Glutamatergic neuron (in vitro differentiated cells): Measurements from ENCODE around the gene PNKD. TPM values are rescaled to one million over a fixed set of nuclear protein-coding genes. Genes with fewer than 3 reads are reported as not detected.

Source experiments
- DNase-seq: peaks from one replicate; pipeline ENCODE4 v3.0.0; 2022
- H3K27ac Mint-ChIP-seq: one replicate; pipeline ENCODE4 v1.8.0; 2020; ENCODE audit warnings: mild to moderate bottlenecking, mixed read lengths, inconsistent platforms; ENCODE audit not compliant: unreplicated experiment
- H3K27me3 Mint-ChIP-seq: one replicate; pipeline ENCODE4 v1.8.0; 2020; ENCODE audit warnings: mild to moderate bottlenecking, moderate library complexity, mixed read lengths, inconsistent platforms; ENCODE audit not compliant: unreplicated experiment
- H3K36me3 Mint-ChIP-seq: one replicate; pipeline ENCODE4 v1.8.0; 2020; ENCODE audit warnings: mild to moderate bottlenecking, mixed read lengths, inconsistent platforms; ENCODE audit not compliant: unreplicated experiment
- H3K4me1 Mint-ChIP-seq: one replicate; pipeline ENCODE4 v1.8.0; 2020; ENCODE audit warnings: mild to moderate bottlenecking, low read depth, mixed read lengths, inconsistent platforms; ENCODE audit not compliant: unreplicated experiment
- H3K4me3 Mint-ChIP-seq: one replicate; pipeline ENCODE4 v1.8.0; 2020; ENCODE audit warnings: mild to moderate bottlenecking, mixed read lengths, inconsistent platforms; ENCODE audit not compliant: unreplicated experiment
- H3K9me3 Mint-ChIP-seq: one replicate; pipeline ENCODE4 v1.8.0; 2020; ENCODE audit warnings: mild to moderate bottlenecking, moderate library complexity, mixed read lengths, inconsistent platforms; ENCODE audit not compliant: unreplicated experiment
- CTCF ChIP-seq: fragments of 200-600 bp; sonication (generic); IDR thresholded peaks from one replicate; pipeline ENCODE4 v1.5.0; 2021; ENCODE audit not compliant: partially characterized antibody, unreplicated experiment
- total RNA-seq: library from RNA; stranded (reverse); fragmentation: NEBNext Ultra II Directional; extraction: Animal tissue kit (Norgen Biotek cat#: 25700); gene quantifications from one replicate; pipeline ENCODE4 v1.2.1, GENCODE V29; 2021; ENCODE audit not compliant: unreplicated experiment

Gene PNKD
- total RNA-seq, 1 donor from 2014 or later = 44.2 TPM

- Mint-ChIP-seq H3K4me3 (peak overlapping the region; percentile 21), H3K27ac (peak overlapping the region; percentile 69)
Measured at GRCh38 chr2:218286570-218287459, 16.5 kb downstream of the PNKD start.

GRCh38 chr2:218289639-218290315 lies 19.5 kb downstream of the PNKD start:
- no peaks in the 10 kb centered on the region for H3K36me3 Mint-ChIP-seq
- no peak for DNase-seq
- peaks cover 3% of the 10 kb centered on the region for H3K27me3 Mint-ChIP-seq
- no peak for TF ChIP-seq CTCF
- H3K4me1 Mint-ChIP-seq = peaks cover 18% of the 10 kb centered on the region
- H3K27ac Mint-ChIP-seq = no peak overlapping the region
- no peak overlapping the region for H3K4me3 Mint-ChIP-seq
- H3K9me3 Mint-ChIP-seq = peaks cover 3% of the 10 kb centered on the region

More at GRCh38 chr2:218286570-218287459, 16.5 kb downstream of the PNKD start:
- H3K9me3 Mint-ChIP-seq = no peaks in the 10 kb centered on the region
- peaks cover 1% of the 10 kb centered on the region for H3K27me3 Mint-ChIP-seq
- TF ChIP-seq CTCF = no peak
- peaks cover 19% of the 10 kb centered on the region for H3K4me1 Mint-ChIP-seq
- no peak for DNase-seq
- no peaks in the 10 kb centered on the region for H3K36me3 Mint-ChIP-seq

GRCh38 chr2:218290316-218291261 lies 20.3 kb downstream of the PNKD start:
- no peaks in the 10 kb centered on the region for H3K36me3 Mint-ChIP-seq
- H3K27ac Mint-ChIP-seq = no peak overlapping the region
- H3K4me1 Mint-ChIP-seq = peaks cover 18% of the 10 kb centered on the region
- TF ChIP-seq CTCF = no peak
- peaks cover 3% of the 10 kb centered on the region for H3K9me3 Mint-ChIP-seq
- peaks cover 3% of the 10 kb centered on the region for H3K27me3 Mint-ChIP-seq
- no peak for DNase-seq
- H3K4me3 Mint-ChIP-seq = no peak overlapping the region

- Mint-ChIP-seq H3K4me1 (peaks cover 15% of the 10 kb centered on the region), H3K27ac (no peak overlapping the region), H3K36me3 (no peaks in the 10 kb centered on the region), H3K9me3 (peaks cover 3% of the 10 kb centered on the region), H3K27me3 (peaks cover 3% of the 10 kb centered on the region), H3K4me3 (no peak overlapping the region)
- TF ChIP-seq CTCF = no peak
- DNase-seq = no peak
Measured at GRCh38 chr2:218291318-218292047, 21.2 kb downstream of the PNKD start.
